Brain microvascular endothelial cell (primary cell): Measurements from ENCODE around the gene OR2M2.

Source experiments
- DNase-seq: peaks from one replicate; pipeline ENCODE4 v3.0.0-alpha.2; 2020
- H3K27ac ChIP-seq: fragments of 250-450 bp; sonication (Bioruptor Pico); 2 replicates; pipeline ENCODE4 v1.5.1; 2020; ENCODE audit warnings: mild to moderate bottlenecking, moderate library complexity
- H3K27me3 ChIP-seq: fragments of 250-450 bp; sonication (Bioruptor Pico); replicated peaks from 2 replicates; pipeline ENCODE4 v1.5.1; 2020; ENCODE audit warnings: mild to moderate bottlenecking
- H3K36me3 ChIP-seq: fragments of 250-450 bp; sonication (Bioruptor Pico); replicated peaks from 2 replicates; pipeline ENCODE4 v1.5.1; 2020; ENCODE audit warnings: mild to moderate bottlenecking
- H3K4me3 ChIP-seq: 2 replicates; pipeline ENCODE4 v1.5.1; 2011; ENCODE audit warnings: low read depth, mild to moderate bottlenecking, control low read depth, low read length, moderate library complexity
- in situ Hi-C: cut with HindIII; loops from 2 replicates; pipeline ENCODE4 v1.10.0; 2017; ENCODE audit warnings: low sequenced_read_pairs, low pct_ligation_motif_present
- TF ChIP-seq, protein P1 (sequence below): IDR thresholded peaks from 2 replicates; pipeline ENCODE4 v1.5.1; 2011; ENCODE audit warnings: low read depth, mild to moderate bottlenecking, moderate library complexity, low read length, control low read depth, inconsistent platforms; ENCODE audit errors: missing control alignments

OR2M2 gene

DNA sequence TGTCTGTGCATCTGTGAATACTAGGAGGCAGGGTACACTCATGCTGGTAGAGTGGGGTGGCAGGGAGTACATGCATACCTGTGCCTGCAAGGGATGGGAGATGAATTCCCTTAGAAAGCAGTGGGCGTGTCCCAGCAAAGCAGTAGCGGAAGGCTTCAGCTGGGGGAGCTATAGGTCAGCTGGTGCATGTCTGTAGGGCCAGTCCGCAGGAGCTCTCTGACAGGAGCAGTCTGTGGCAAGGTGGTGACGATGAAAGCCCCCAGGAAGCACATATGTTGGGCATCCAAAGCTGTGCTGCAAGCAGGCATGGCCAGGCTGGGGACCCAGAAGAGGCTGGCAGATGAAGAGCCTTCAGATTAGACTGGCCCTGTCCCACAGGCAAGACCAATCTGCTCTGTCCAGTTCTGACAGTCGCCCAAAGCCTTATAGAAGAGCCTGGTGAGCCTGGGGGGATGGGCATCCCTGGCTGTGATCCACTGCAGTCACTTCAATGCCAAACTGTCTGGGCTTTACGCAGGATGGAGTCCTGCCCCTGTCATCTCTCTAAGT, 54.8 kb downstream of the OR2M2 start:
- H3K36me3 ChIP-seq, result no peaks in the 10 kb centered on the region
- H3K27ac ChIP-seq, result no peak overlapping the region
- no peaks in the 10 kb centered on the region for H3K27me3 ChIP-seq
- no peak overlapping the region for H3K4me3 ChIP-seq
- in situ Hi-C loops, result no loop called here
- TF ChIP-seq, protein P1, sequence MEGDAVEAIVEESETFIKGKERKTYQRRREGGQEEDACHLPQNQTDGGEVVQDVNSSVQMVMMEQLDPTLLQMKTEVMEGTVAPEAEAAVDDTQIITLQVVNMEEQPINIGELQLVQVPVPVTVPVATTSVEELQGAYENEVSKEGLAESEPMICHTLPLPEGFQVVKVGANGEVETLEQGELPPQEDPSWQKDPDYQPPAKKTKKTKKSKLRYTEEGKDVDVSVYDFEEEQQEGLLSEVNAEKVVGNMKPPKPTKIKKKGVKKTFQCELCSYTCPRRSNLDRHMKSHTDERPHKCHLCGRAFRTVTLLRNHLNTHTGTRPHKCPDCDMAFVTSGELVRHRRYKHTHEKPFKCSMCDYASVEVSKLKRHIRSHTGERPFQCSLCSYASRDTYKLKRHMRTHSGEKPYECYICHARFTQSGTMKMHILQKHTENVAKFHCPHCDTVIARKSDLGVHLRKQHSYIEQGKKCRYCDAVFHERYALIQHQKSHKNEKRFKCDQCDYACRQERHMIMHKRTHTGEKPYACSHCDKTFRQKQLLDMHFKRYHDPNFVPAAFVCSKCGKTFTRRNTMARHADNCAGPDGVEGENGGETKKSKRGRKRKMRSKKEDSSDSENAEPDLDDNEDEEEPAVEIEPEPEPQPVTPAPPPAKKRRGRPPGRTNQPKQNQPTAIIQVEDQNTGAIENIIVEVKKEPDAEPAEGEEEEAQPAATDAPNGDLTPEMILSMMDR, result no peak
- no peak for DNase-seq
